Panc1 (cell line): ENCODE data around the gene ECI1.

Experiments used
- POLR2AphosphoS5 ChIP-seq: IDR thresholded peaks from 2 replicates; pipeline ENCODE4 v1.6.1; 2012; ENCODE audit warnings: mild to moderate bottlenecking, low read depth, low read length, moderate library complexity
- TCF7L2 ChIP-seq: IDR thresholded peaks from 2 replicates; pipeline ENCODE4 v1.6.1; 2011; ENCODE audit warnings: mild to moderate bottlenecking, low read depth, low read length, inconsistent platforms
- TF ChIP-seq, protein P1 (sequence below): fragments of 450-650 bp; IDR thresholded peaks from 2 replicates; pipeline ENCODE4 v1.5.1; 2017; ENCODE audit warnings: mild to moderate bottlenecking
- TF ChIP-seq, protein P2 (sequence below), 2 experiments: IDR thresholded peaks; 2 replicates each; pipeline ENCODE4 v1.6.1; 2011 to 2012; ENCODE audit warnings: low read depth in 2 of 2, control low read depth in 1 of 2, low read length in 1 of 2, mild to moderate bottlenecking in 1 of 2, moderate library complexity in 1 of 2; ENCODE audit not compliant: insufficient read depth in 1 of 2

DNA sequence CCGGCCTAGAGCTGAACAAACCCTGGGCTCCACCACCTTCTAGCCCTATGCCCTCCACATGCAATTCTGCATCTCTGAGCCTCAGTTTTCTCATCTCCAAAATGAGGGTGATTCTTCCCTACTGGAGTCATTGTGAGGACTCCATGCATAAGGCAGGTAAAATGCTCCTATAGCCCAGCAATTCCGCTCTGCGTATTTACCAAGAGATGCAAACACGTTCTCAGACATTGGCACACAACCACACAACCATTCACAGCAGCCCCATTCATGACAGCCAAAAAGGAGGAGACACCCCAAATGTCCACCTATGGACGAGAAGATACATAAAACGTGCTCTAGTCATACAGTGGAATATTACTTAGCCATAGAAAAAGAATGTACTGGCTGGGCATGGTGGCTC, 51.1 kb downstream of the ECI1 start:
- TF ChIP-seq, protein P1, sequence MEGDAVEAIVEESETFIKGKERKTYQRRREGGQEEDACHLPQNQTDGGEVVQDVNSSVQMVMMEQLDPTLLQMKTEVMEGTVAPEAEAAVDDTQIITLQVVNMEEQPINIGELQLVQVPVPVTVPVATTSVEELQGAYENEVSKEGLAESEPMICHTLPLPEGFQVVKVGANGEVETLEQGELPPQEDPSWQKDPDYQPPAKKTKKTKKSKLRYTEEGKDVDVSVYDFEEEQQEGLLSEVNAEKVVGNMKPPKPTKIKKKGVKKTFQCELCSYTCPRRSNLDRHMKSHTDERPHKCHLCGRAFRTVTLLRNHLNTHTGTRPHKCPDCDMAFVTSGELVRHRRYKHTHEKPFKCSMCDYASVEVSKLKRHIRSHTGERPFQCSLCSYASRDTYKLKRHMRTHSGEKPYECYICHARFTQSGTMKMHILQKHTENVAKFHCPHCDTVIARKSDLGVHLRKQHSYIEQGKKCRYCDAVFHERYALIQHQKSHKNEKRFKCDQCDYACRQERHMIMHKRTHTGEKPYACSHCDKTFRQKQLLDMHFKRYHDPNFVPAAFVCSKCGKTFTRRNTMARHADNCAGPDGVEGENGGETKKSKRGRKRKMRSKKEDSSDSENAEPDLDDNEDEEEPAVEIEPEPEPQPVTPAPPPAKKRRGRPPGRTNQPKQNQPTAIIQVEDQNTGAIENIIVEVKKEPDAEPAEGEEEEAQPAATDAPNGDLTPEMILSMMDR: no peak
- TF ChIP-seq POLR2AphosphoS5 (no peak), TCF7L2 (no peak)
- TF ChIP-seq, protein P2, sequence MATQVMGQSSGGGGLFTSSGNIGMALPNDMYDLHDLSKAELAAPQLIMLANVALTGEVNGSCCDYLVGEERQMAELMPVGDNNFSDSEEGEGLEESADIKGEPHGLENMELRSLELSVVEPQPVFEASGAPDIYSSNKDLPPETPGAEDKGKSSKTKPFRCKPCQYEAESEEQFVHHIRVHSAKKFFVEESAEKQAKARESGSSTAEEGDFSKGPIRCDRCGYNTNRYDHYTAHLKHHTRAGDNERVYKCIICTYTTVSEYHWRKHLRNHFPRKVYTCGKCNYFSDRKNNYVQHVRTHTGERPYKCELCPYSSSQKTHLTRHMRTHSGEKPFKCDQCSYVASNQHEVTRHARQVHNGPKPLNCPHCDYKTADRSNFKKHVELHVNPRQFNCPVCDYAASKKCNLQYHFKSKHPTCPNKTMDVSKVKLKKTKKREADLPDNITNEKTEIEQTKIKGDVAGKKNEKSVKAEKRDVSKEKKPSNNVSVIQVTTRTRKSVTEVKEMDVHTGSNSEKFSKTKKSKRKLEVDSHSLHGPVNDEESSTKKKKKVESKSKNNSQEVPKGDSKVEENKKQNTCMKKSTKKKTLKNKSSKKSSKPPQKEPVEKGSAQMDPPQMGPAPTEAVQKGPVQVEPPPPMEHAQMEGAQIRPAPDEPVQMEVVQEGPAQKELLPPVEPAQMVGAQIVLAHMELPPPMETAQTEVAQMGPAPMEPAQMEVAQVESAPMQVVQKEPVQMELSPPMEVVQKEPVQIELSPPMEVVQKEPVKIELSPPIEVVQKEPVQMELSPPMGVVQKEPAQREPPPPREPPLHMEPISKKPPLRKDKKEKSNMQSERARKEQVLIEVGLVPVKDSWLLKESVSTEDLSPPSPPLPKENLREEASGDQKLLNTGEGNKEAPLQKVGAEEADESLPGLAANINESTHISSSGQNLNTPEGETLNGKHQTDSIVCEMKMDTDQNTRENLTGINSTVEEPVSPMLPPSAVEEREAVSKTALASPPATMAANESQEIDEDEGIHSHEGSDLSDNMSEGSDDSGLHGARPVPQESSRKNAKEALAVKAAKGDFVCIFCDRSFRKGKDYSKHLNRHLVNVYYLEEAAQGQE (IDR thresholded peaks at IDR 0.05; ENCODE audit: insufficient read depth in 1 of 2, low read depth in 2 of 2, low read length in 1 of 2): no peak
